HEK293 (cell line): ENCODE results near the gene AMZ2.

Source experiments
- CTCF ChIA-PET: fragments of 350-600 bp; formaldehyde crosslinking; extraction: SDS; loops from one replicate; lab custom pipeline; 2021; ENCODE audit warnings: antibody characterized with exemption; lab: Yijun Ruan, JAX
- POLR2A ChIA-PET: fragments of 300-600 bp; formaldehyde crosslinking; extraction: SDS; loops from one replicate; lab custom pipeline; 2020; ENCODE audit warnings: antibody characterized with exemption, inconsistent platforms; lab: Yijun Ruan, JAX
- H3K27ac ChIP-seq: fragments of 200-500 bp; sonication (Bioruptor generic); 2 replicates; pipeline ENCODE4 v1.5.1; 2014; ENCODE audit warnings: low read depth, low read length, control low read depth, inconsistent platforms; ENCODE audit errors: extremely low read depth
- H3K36me3 ChIP-seq, 2 experiments: fragments of 200-500 bp in 1 of 2; sonication (Bioruptor generic) in 1 of 2; 1 replicate in 1 of 2; 2 replicates in 1 of 2; pipeline ENCODE4 v1.5.1; 2014 to 2017; ENCODE audit warnings: inconsistent platforms in 2 of 2, low read length in 2 of 2; ENCODE audit not compliant: control insufficient read depth in 2 of 2, insufficient read depth in 1 of 2
- H3K4me1 ChIP-seq: fragments of 200-500 bp; sonication (Bioruptor generic); 2 replicates; pipeline ENCODE4 v1.5.1; 2014; ENCODE audit warnings: mild to moderate bottlenecking, low read length, inconsistent platforms; ENCODE audit not compliant: control insufficient read depth, insufficient read depth
- H3K4me3 ChIP-seq: 2 replicates; pipeline ENCODE4 v1.5.1; 2011; ENCODE audit warnings: low read depth, mild to moderate bottlenecking, control low read depth, low read length, moderate library complexity
- H3K9me3 ChIP-seq: fragments of 200-500 bp; sonication (Bioruptor generic); 2 replicates; pipeline ENCODE4 v1.5.1; 2014; ENCODE audit warnings: low read depth, low read length, inconsistent platforms; ENCODE audit not compliant: control insufficient read depth, insufficient read depth
- EGR2 ChIP-seq: fragments of 450-650 bp; formaldehyde crosslinking; IDR thresholded peaks from 2 replicates; pipeline ENCODE4 v1.5.1; 2016; ENCODE audit warnings: low read depth, missing biosample characterization, missing genetic modification characterization
- INSM2 ChIP-seq: fragments of 450-650 bp; formaldehyde crosslinking; IDR thresholded peaks from 2 replicates; pipeline ENCODE4 v1.5.1; 2016; ENCODE audit warnings: missing biosample characterization, missing genetic modification characterization
- YY1 ChIP-seq: fragments of 450-650 bp; formaldehyde crosslinking; IDR thresholded peaks from 2 replicates; pipeline ENCODE4 v1.5.1; 2018; ENCODE audit warnings: missing biosample characterization, missing genetic modification characterization
- ZBTB49 ChIP-seq: fragments of 450-650 bp; formaldehyde crosslinking; IDR thresholded peaks from 2 replicates; pipeline ENCODE4 v1.5.1; 2016; ENCODE audit warnings: missing biosample characterization, missing genetic modification characterization, low read depth
- ZFHX2 ChIP-seq: fragments of 450-650 bp; formaldehyde crosslinking; conservative IDR thresholded peaks from 2 replicates; pipeline ENCODE4 v1.5.1; 2016; ENCODE audit warnings: missing biosample characterization, missing genetic modification characterization
- ZNF510 ChIP-seq: fragments of 450-650 bp; formaldehyde crosslinking; IDR thresholded peaks from 2 replicates; pipeline ENCODE4 v1.5.1; 2018; ENCODE audit warnings: mild to moderate bottlenecking, missing genetic modification characterization, missing biosample characterization; ENCODE audit not compliant: insufficient replicate concordance
- ZNF768 ChIP-seq: fragments of 450-650 bp; formaldehyde crosslinking; IDR thresholded peaks from 2 replicates; pipeline ENCODE4 v1.5.1; 2018; ENCODE audit warnings: missing biosample characterization, mild to moderate bottlenecking, missing genetic modification characterization
- ZNF785 ChIP-seq: fragments of 450-650 bp; formaldehyde crosslinking; IDR thresholded peaks from 2 replicates; pipeline ENCODE4 v1.5.1; 2016; ENCODE audit warnings: missing biosample characterization, missing genetic modification characterization
- ZSCAN18 ChIP-seq: fragments of 450-650 bp; formaldehyde crosslinking; IDR thresholded peaks from 2 replicates; pipeline ENCODE4 v1.5.1; 2016; ENCODE audit warnings: missing biosample characterization, missing genetic modification characterization

Gene AMZ2

DNA sequence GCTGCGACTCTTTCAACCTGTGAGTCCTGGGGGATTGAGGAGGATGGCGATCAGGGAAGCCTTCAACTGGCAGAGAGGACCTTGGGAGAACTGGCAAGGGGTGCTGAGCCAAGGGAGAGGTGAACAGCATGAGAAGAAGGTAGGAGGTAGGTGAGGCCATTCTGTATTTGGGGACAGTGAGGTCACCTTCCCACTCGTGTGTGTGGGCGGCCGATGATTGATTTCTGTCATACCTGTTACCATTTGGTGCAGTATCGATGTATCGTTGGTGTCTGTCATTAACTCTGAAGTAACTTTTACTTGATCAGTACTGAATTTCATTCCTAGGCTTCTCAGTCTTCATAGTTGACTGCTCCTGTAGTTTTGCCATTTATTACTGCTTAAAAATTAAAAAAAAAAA, 47.2 kb downstream of the AMZ2 start:
- TF ChIP-seq ZFHX2 (tag by site-specific recombination) (peak; percentile 65), EGR2 (tag by site-specific recombination) (peak; percentile 78), YY1 (tag by site-specific recombination) (no peak)
- TF ChIP-seq, all 188 proteins: peak for 2
- no peak overlapping the region for H3K27ac ChIP-seq
- H3K36me3 ChIP-seq: no peaks in the 10 kb centered on the region
- H3K4me3 ChIP-seq: no peak overlapping the region
- H3K4me1 ChIP-seq: peaks cover under 1% of the 10 kb centered on the region; the same call in 1 of the 2 replicates
- POLR2A ChIA-PET: no interaction called here
- no peaks in the 10 kb centered on the region for H3K9me3 ChIP-seq
- CTCF ChIA-PET: no interaction called here

- no peak for TF ChIP-seq INSM2 (tag by site-specific recombination)
- TF ChIP-seq ZNF510 (tag by site-specific recombination): peak; percentile 98
- Histone ChIP-seq H3K36me3 (no peaks in the 10 kb centered on the region), H3K4me1 (no peaks in the 10 kb centered on the region), H3K9me3 (no peaks in the 10 kb centered on the region), H3K27ac (no peak overlapping the region), H3K4me3 (no peak overlapping the region)
- ChIA-PET POLR2A (no interaction called here), CTCF (interaction anchor here (1.2 to 1.5 kb wide), 3 partner anchors 34 to 139 kb away, joined by 3 to 12 read pairs (median 4); no protein-coding TSS in a partner anchor)
Observed at GRCh38 chr17:68296217-68297191, 48.7 kb downstream of the AMZ2 start.

DNA sequence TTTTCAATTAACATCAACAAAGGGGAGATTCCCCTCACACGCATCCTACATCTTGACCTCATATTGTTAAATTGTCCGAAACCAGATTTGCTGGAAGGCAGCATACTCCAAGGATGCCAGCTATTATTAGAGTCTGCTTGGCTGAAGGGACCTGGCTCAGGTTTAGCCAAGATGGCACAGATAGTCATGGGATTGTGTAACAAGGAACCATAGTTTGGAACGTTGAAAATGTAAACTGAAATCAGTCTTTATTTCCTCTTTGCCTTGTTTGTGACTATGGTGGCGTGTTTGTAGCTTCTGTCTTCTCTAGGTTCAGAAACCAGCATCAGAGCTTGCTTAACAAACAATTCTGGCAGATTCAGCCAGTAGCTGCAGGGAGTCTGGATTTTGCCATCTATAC, 49.4 kb downstream of the AMZ2 start:
- no peaks in the 10 kb centered on the region for H3K9me3 ChIP-seq
- H3K4me3 ChIP-seq: no peak overlapping the region
- ChIA-PET CTCF (interaction anchor here (1.4 to 1.5 kb wide), 2 partner anchors 34 to 102 kb away, joined by 4 to 12 read pairs; no protein-coding TSS in a partner anchor), POLR2A (no interaction called here)
- TF ChIP-seq ZSCAN18 (no peak), ZBTB49 (tag by site-specific recombination) (no peak), INSM2 (tag by site-specific recombination) (no peak), ZNF768 (no peak), ZNF785 (tag by site-specific recombination) (no peak)
- no peaks in the 10 kb centered on the region for H3K4me1 ChIP-seq
- H3K36me3 ChIP-seq: no peaks in the 10 kb centered on the region
- no peak overlapping the region for H3K27ac ChIP-seq
